Breast epithelium (tissue), 4 donors: Measurements from ENCODE around the gene HOXD12. TPM values are rescaled to one million over a fixed set of nuclear protein-coding genes. Genes with fewer than 3 reads are reported as not detected.
A peak's percentile ranks its signal among the peaks of the same experiment; 100 is the strongest.

ENCODE experiments used
- DNase-seq, 2 donors: peaks; one replicate each; pipeline ENCODE4 v3.0.0-alpha.2; 2019; ENCODE audit warnings: low spot score in 2 of 2
- H3K27ac ChIP-seq, 2 donors: fragments of 200-600 bp; sonication (generic) in 1 of 2; one replicate each; pipeline ENCODE4 v1.5.1; 2016 to 2019; ENCODE audit warnings: mild to moderate bottlenecking in 1 of 2
- H3K27me3 ChIP-seq, 2 donors: fragments of 200-600 bp; sonication (generic) in 1 of 2; one replicate each; pipeline versions ENCODE4 v1.5.1 to v1.6.0; 2017 to 2019; ENCODE audit warnings: control low read depth in 1 of 2, mild to moderate bottlenecking in 1 of 2
- H3K36me3 ChIP-seq: fragments of 200-600 bp; one replicate; pipeline ENCODE4 v1.5.1; 2019
- H3K4me1 ChIP-seq, 2 donors: fragments of 200-600 bp; sonication (generic); one replicate each; pipeline ENCODE4 v1.5.1; 2016 to 2019; ENCODE audit warnings: control low read depth in 1 of 2
- H3K4me3 ChIP-seq, 3 donors: fragments of 200-600 bp; sonication (generic); 1 replicate in 2 of 3; 2 replicates in 1 of 3; pipeline ENCODE4 v1.5.1; 2016 to 2019; ENCODE audit warnings: mild to moderate bottlenecking in 3 of 3, moderate library complexity in 2 of 3
- H3K9me3 ChIP-seq, 2 donors: fragments of 200-600 bp; sonication (generic) in 1 of 2; one replicate each; pipeline ENCODE4 v1.5.1; 2016 to 2019; ENCODE audit warnings: control low read depth in 1 of 2
- CTCF ChIP-seq, 3 donors: fragments of 450-650 bp; IDR thresholded peaks; one replicate each; pipeline ENCODE4 v1.5.1; 2016 to 2017; ENCODE audit warnings: antibody characterized with exemption in 3 of 3, mild to moderate bottlenecking in 3 of 3, moderate library complexity in 3 of 3
- POLR2A ChIP-seq: fragments of 450-650 bp; IDR thresholded peaks from one replicate; pipeline ENCODE4 v1.6.1; 2016; ENCODE audit warnings: antibody characterized with exemption, mild to moderate bottlenecking, moderate library complexity
- POLR2AphosphoS5 ChIP-seq, 3 donors: sonication (generic); formaldehyde crosslinking; IDR thresholded peaks; one replicate each; pipeline ENCODE4 v1.6.1; 2017; ENCODE audit warnings: antibody characterized with exemption in 3 of 3
- intact Hi-C: fragments of 100-400 bp; cut with DNase I; formaldehyde crosslinking; loops from one replicate; pipeline ENCODE4 v1.15.1; 2023; ENCODE audit warnings: low total_unique reads
- total RNA-seq, 3 donors: library from RNA; depleted of rRNA; stranded (reverse); fragments of >200 nt; gene quantifications; one replicate each; pipeline ENCODE4 v1.1.0, GENCODE V29; 2016

The HOXD12 gene
- total RNA-seq, 3 donors from 2014 or later = not detected

- H3K27ac ChIP-seq = no peak overlapping the region
- peaks cover 5 to 86% of the 10 kb centered on the region in 2 donors for H3K27me3 ChIP-seq
- DNase-seq = no peak
- H3K9me3 ChIP-seq = peaks cover 0 to 3% of the 10 kb centered on the region in 2 donors
- H3K4me1 ChIP-seq = no peaks in the 10 kb centered on the region
- intact Hi-C loops = no loop called here
- H3K36me3 ChIP-seq = no peaks in the 10 kb centered on the region
- TF ChIP-seq CTCF (IDR thresholded peaks at IDR 0.05) = peak; percentile 77 to 87 (median 85)
- TF ChIP-seq POLR2AphosphoS5 (IDR thresholded peaks at IDR 0.05) = no peak
- peak overlapping the region in 1 of 3 donors; percentile 73 for H3K4me3 ChIP-seq
Observed at GRCh38 chr2:176126929-176127773, 27.6 kb downstream of the HOXD12 start.

GRCh38 chr2:176127774-176128072 lies 28.1 kb downstream of the HOXD12 start:
- Histone ChIP-seq H3K27ac (peak overlapping the region; percentile 83 to 98), H3K36me3 (no peaks in the 10 kb centered on the region), H3K4me3 (peak overlapping the region in 2 of 3 donors; percentile 52 to 73), H3K4me1 (no peaks in the 10 kb centered on the region), H3K9me3 (peaks cover 0 to 3% of the 10 kb centered on the region in 2 donors), H3K27me3 (peaks cover 5 to 86% of the 10 kb centered on the region in 2 donors)
- no peak for DNase-seq
- intact Hi-C loops = no loop called here
- TF ChIP-seq POLR2AphosphoS5 (IDR thresholded peaks at IDR 0.05) = no peak
- TF ChIP-seq POLR2A = no peak
- no peak for TF ChIP-seq CTCF (IDR thresholded peaks at IDR 0.05)

- DNase-seq = no peak
- intact Hi-C loops = no loop called here
- peaks cover 0 to 3% of the 10 kb centered on the region in 2 donors for H3K9me3 ChIP-seq
- no peaks in the 10 kb centered on the region for H3K4me1 ChIP-seq
- peak overlapping the region; percentile 52 to 73 (median 60) for H3K4me3 ChIP-seq
- TF ChIP-seq POLR2AphosphoS5 (IDR thresholded peaks at IDR 0.05) (no peak), CTCF (IDR thresholded peaks at IDR 0.05) (no peak), POLR2A (no peak)
- H3K27ac ChIP-seq = peak overlapping the region; percentile 83 to 98
- no peaks in the 10 kb centered on the region for H3K36me3 ChIP-seq
- peaks cover 5 to 83% of the 10 kb centered on the region in 2 donors for H3K27me3 ChIP-seq
Observed at GRCh38 chr2:176128172-176128981, 28.8 kb downstream of the HOXD12 start.

GRCh38 chr2:176128982-176129796 lies 29.6 kb downstream of the HOXD12 start, which contains the start of gene HOXD8:
HOXD8 (plus strand) TSS chr2:176129705; CDS start chr2:176130367, 662 bp downstream.
- Histone ChIP-seq H3K27me3 (peaks cover 5 to 83% of the 10 kb centered on the region in 2 donors), H3K4me3 (peak within 1 kb of the TSS; percentile 52 to 73 (median 60)), H3K9me3 (peaks cover 0 to 3% of the 10 kb centered on the region in 2 donors), H3K4me1 (no peaks in the 10 kb centered on the region), H3K27ac (peak within 1 kb of the TSS; percentile 83 to 98), H3K36me3 (no peaks in the 10 kb centered on the region)
- TF ChIP-seq POLR2AphosphoS5 (IDR thresholded peaks at IDR 0.05) (peak; percentile 66 to 90 (median 82)), POLR2A (no peak), CTCF (IDR thresholded peaks at IDR 0.05) (no peak)
- intact Hi-C loops = no loop called here
- no peak for DNase-seq
